ENCODE results near the gene PDCD7.
"Not testable (repeated sequence)": the region's sequence is repeated elsewhere in the genome, so short reads cannot be mapped to it uniquely, and the experiment has no call there.

The PDCD7 gene

DNA sequence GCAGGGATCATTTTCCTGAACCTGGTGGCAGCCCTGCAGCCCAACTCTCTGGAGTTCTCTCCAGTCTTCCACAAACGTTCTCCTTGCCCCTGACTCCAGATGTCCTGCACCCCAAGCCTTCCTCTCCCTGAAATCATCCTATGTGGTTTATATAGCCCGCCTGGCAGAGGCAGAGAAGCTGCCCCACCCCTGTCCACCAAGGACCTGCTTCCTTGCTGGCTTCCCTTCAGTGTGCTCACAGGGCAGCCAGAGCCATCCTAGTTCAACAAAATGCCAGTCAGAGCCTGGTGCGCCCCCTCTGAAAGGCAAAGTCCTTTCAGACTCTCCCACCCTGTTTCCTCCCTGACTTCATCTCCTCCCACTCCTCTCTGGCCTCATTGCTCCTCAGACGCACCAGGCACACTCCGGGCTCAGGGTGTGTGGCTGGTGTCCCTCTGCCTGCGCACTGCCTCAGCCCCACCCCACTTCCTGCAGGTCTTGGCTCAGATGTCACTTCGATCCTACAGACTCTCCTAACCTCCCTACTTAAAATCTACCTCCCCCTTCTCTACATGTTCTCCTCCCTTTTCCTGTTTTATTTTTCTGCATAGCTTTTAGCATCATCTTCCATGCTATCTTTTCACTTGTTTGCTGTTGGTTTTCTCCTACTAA is 51.2 kb downstream of the PDCD7 start:
- intact Hi-C loops (cut with DNase I), result no loop called here
- DNase-seq, result no peak

DNA sequence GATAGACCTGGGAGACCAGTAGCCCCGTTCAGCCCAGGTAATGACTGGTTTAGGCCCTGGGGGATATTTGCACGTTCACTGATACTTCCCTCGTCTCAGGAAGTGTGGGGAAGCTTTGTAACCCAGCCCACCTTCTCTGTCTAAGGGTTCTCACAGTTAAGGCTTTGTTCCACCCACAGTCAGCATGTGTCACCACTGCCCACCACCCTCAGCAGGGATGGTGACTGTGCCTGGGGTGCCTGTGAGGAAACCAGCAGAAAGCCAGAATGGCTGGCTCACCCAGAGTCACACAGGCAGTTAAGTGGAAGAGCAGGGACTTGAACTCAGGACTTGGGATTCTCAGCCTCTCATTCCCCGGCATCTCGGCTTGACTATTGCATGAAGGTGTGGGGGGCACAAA is 51.9 kb downstream of the PDCD7 start:
- DNase-seq, result no peak
- intact Hi-C loops (cut with DNase I), result no loop called here

GRCh38 chr15:65081270-65081669 is 52.3 kb downstream of the PDCD7 start:
- no peak for DNase-seq
- intact Hi-C loops (cut with DNase I), result no loop called here

DNA sequence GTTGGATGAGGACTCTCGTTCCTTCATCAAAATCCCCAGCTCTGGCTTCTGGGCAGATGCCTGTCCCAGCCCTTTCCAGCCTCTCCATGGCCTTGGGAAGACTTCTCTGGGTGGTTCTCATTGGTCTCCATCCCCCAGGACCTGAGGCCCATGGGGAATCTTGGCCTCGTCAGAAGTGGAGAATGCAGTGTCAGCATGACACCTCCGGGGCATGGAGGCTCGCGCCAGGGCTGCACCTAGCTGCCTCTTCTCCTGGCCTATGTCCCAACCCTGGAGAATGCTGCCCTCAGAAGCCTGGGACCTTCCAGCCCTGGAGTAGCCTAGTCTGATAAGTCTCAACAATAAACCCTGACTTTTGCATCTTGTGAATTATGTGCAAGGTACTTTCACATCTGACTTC is 54.0 kb downstream of the PDCD7 start:
- intact Hi-C loops (cut with DNase I), result no loop called here
- DNase-seq, result no peak

DNA sequence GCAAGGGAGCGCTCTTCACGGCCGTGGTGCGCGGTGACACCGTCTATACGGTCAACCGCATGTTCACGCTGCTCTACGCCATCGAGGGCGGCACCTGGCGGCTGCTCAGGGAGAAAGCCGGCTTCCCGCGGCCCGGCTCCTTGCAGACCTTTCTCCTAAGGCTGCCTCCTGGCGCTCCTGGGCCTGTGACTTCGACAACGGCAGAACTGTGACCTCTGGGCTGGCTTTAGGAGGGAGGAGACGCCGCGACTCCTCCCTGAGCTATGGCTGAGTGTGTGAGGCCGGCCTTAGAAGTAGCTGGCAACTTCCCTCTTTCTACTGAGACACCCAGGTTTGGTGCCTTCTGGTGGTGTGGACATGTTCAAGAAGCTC is 55.6 kb downstream of the PDCD7 start:
- intact Hi-C loops (cut with DNase I), result no loop called here
- peak in 26 of 42 donors; percentile 32 to 77 (median 58) for DNase-seq

- intact Hi-C loops (cut with DNase I), result no loop called here
- no peak for DNase-seq
Observed at GRCh38 chr15:65077291-65077980, 56.2 kb downstream of the PDCD7 start.

DNA sequence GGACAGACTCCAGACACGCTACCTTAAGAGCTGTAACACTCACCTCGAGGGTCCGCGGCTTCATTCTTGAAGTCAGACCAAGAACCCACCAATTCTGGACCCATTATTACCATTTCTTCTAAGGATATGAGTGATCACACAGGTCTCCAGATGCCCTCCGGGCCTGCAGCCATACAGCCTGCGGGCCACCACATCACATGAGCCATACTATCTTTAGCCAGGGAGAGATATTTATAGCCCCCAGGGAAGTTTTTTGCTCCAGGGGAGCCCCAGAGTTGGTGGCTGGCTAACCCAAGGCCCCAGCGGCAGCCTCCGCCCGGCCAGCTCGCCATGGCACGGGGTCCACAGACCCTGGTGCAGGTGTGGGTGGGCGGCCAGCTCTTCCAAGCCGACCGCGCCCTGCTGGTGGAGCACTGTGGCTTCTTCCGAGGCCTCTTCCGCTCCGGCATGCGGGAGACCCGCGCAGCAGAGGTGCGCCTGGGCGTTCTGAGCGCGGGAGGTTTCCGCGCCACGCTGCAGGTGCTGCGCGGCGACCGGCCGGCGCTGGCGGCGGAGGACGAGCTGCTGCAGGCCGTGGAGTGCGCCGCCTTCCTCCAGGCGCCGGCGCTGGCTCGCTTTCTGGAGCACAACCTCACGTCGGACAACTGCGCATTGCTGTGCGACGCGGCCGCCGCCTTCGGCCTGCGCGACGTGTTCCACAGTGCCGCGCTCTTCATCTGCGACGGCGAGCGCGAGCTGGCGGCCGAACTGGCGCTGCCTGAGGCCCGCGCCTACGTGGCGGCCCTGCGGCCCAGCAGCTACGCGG is 56.9 kb downstream of the PDCD7 start, which contains the start of gene KBTBD13:
Gene KBTBD13, plus strand, starts transcription at position 261 of the 805 bp plus-strand sequence. Its CDS starts 70 bp downstream, at position 331.
- no peak for DNase-seq
- intact Hi-C loops (cut with DNase I), result no loop called here

GRCh38 chr15:65075607-65076395 is 57.8 kb downstream of the PDCD7 start:
- intact Hi-C loops (cut with DNase I); DNase-seq: not testable (repeated sequence)

DNA sequence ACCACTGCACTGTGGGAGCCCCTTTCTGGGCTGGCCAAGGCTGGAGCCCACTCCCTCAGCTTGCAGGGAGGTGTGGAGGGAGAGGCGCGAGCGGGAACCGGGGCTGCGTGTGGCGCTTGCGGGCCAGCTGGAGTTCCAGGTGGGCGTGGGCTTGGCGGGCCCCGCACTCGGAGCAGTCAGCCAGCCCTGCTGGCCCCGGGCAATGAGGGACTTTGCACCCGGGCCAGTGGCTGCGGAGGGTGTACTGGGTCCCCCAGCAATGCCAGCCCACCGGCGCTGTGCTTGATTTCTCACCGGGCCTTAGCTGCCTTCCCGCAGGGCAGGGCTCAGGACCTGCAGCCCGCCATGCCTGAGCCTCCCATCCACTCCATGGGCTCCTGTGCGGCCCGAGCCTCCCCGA is 58.7 kb downstream of the PDCD7 start:
- DNase-seq; intact Hi-C loops (cut with DNase I): not testable (repeated sequence)

- DNase-seq, result no peak
- intact Hi-C loops (cut with DNase I), result no loop called here
Observed at GRCh38 chr15:65072617-65073016, 61.0 kb downstream of the PDCD7 start.

DNA sequence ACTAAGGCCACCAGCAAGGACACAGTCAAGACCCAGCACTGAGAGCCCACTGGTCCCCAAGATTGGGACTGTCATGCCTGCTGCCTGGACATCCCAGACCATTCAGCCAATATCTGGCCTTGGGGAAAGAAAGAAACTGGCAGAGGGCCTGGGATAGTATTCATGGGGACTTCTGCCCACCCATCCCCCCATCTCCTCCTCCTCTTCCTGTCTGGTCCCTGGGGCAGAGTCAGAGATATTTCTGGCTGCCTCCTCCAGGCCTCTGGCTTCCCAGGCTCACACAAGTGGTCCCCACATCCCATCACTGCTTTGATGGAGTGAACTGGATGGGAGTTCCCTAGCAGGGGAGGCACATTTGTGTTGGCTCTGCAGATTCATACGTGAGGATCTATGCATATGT is 61.6 kb downstream of the PDCD7 start:
- no peak for DNase-seq
- intact Hi-C loops (cut with DNase I), result no loop called here

- intact Hi-C loops (cut with DNase I), result no loop called here
- peak in 4 of 42 donors; percentile 46 to 56 (median 52) for DNase-seq
Observed at GRCh38 chr15:65071381-65071811, 62.2 kb downstream of the PDCD7 start.

- intact Hi-C loops (cut with DNase I), result no loop called here
- DNase-seq, result no peak
Observed at GRCh38 chr15:65069779-65070546, 63.6 kb downstream of the PDCD7 start.

GRCh38 chr15:65069179-65069578 is 64.4 kb downstream of the PDCD7 start:
- no peak for DNase-seq
- intact Hi-C loops (cut with DNase I), result no loop called here

GRCh38 chr15:65068403-65068788 is 65.2 kb downstream of the PDCD7 start:
- no peak for DNase-seq
- intact Hi-C loops (cut with DNase I), result no loop called here

DNA sequence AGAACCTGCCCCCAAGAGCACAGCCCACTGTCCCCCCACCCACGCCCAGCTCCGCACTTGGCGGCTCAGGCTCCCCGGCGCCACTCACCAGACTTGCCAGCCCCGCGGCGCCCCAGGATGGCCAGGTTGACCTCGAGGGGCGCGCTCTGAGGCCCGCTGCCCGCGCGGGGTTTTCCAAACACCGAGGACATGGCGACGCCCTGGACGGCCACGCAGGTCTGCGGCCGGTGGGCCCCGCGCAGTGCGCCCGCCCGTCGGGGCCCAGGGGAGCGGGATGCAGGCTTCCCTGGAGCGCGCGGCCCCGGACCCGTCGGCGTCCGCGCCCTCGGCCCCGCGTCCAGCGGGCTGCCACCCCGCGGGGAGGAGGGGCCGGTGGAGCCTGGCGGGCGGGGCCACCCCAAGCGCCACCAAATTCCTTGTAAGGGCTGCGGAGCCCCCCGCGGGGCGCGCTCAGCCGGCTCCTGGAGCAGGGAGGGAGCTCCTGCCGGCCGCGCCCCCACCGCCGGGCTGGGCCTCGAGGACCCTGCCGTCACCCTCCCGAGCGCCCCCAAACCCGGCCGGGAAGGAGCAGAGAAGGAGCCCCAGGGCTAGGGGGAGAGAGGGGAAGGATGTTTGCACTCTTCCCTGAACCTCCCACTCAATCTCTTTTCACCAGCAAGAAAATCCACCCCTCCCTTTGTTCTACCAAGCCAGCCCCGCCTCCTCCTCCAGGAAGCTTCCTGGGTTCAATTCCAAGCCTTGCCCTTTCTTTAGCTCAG is 65.8 kb downstream of the PDCD7 start, which contains the start of gene RASL12:
Gene RASL12, minus strand, starts transcription at position 347 of the 758 bp plus-strand sequence. Its CDS starts 156 bp downstream, at position 191.
- intact Hi-C loops (cut with DNase I), result no loop called here
- DNase-seq, result peak in 1 of 42 donors; percentile 24

All from head of caudate nucleus (tissue), 42 donors.